Mesenchymal stem cell (in vitro differentiated cells and primary cell): ENCODE results near the gene RPL36.

Source experiments
- DNase-seq: peaks from one replicate; pipeline ENCODE4 v3.0.0-alpha.2; 2013
- H2AFZ ChIP-seq: one replicate; pipeline ENCODE4 v1.6.1; 2013; ENCODE audit warnings: low read depth, mild to moderate bottlenecking, control low read depth, inconsistent platforms, low read length, moderate library complexity
- H2AK5ac ChIP-seq: 2 replicates; pipeline ENCODE4 v1.6.1; 2013; ENCODE audit warnings: low read length, moderate library complexity, mild to moderate bottlenecking, inconsistent platforms; ENCODE audit not compliant: severe bottlenecking
- H2BK120ac ChIP-seq: one replicate; pipeline ENCODE4 v1.6.1; 2013; ENCODE audit warnings: low read depth, mild to moderate bottlenecking, inconsistent platforms, low read length, moderate library complexity
- H2BK12ac ChIP-seq, 2 experiments: one replicate each; pipeline ENCODE4 v1.6.1; 2013; ENCODE audit warnings: inconsistent platforms in 2 of 2, low read length in 2 of 2, mild to moderate bottlenecking in 2 of 2, moderate library complexity in 2 of 2, control low read depth in 1 of 2
- H2BK15ac ChIP-seq: one replicate; pipeline ENCODE4 v1.6.1; 2013; ENCODE audit warnings: mild to moderate bottlenecking, low read depth, inconsistent platforms; ENCODE audit not compliant: poor library complexity, severe bottlenecking
- H2BK5ac ChIP-seq: 2 replicates; pipeline ENCODE4 v1.6.1; 2013; ENCODE audit warnings: low read depth, mild to moderate bottlenecking, low read length, control low read depth, inconsistent platforms; ENCODE audit not compliant: poor library complexity, severe bottlenecking
- H3K14ac ChIP-seq, 2 experiments: one replicate each; pipeline ENCODE4 v1.6.1; 2013; ENCODE audit warnings: inconsistent platforms in 2 of 2, low read length in 2 of 2, control low read depth in 1 of 2, mild to moderate bottlenecking in 1 of 2, moderate library complexity in 1 of 2
- H3K18ac ChIP-seq, 2 experiments: one replicate each; pipeline ENCODE4 v1.6.1; 2013; ENCODE audit warnings: inconsistent platforms in 2 of 2, low read length in 2 of 2, control low read depth in 1 of 2, low read depth in 1 of 2, mild to moderate bottlenecking in 1 of 2
- H3K23ac ChIP-seq, 2 experiments: one replicate each; pipeline ENCODE4 v1.6.1; 2013; ENCODE audit warnings: inconsistent platforms in 2 of 2, low read length in 2 of 2, mild to moderate bottlenecking in 2 of 2, moderate library complexity in 2 of 2, control low read depth in 1 of 2
- H3K27ac ChIP-seq: 2 replicates; pipeline ENCODE4 v1.5.1; 2013; ENCODE audit warnings: mild to moderate bottlenecking, moderate library complexity, low read length, control low read depth, inconsistent platforms; ENCODE audit not compliant: poor library complexity, severe bottlenecking
- H3K27me3 ChIP-seq, 2 experiments: 2 replicates each; pipeline versions ENCODE4 v1.6.1 to v1.7.0; 2013; ENCODE audit warnings: low read length in 2 of 2, mild to moderate bottlenecking in 2 of 2, moderate library complexity in 2 of 2, control low read depth in 1 of 2, inconsistent platforms in 1 of 2; ENCODE audit not compliant: control insufficient read depth in 1 of 2, insufficient read depth in 1 of 2
- H3K36me3 ChIP-seq, 2 experiments: 2 replicates each; pipeline versions ENCODE4 v1.6.1 to v1.7.0; 2013; ENCODE audit warnings: low read length in 2 of 2, control low read depth in 1 of 2, inconsistent platforms in 1 of 2, low read depth in 1 of 2, mild to moderate bottlenecking in 1 of 2; ENCODE audit not compliant: insufficient read depth in 2 of 2, control insufficient read depth in 1 of 2
- H3K4ac ChIP-seq, 2 experiments: one replicate each; pipeline ENCODE4 v1.6.1; 2013; ENCODE audit warnings: inconsistent platforms in 2 of 2, low read length in 2 of 2, mild to moderate bottlenecking in 2 of 2, moderate library complexity in 2 of 2, control low read depth in 1 of 2, low read depth in 1 of 2
- H3K4me1 ChIP-seq: 2 replicates; pipeline ENCODE4 v1.6.1; 2013; ENCODE audit warnings: low read depth, low read length, control low read depth; ENCODE audit not compliant: control insufficient read depth, insufficient read depth
- H3K4me2 ChIP-seq: 2 replicates; pipeline ENCODE4 v1.6.1; 2013; ENCODE audit warnings: low read length, mild to moderate bottlenecking, inconsistent platforms; ENCODE audit not compliant: poor library complexity, severe bottlenecking
- H3K4me3 ChIP-seq, 2 experiments: 2 replicates each; pipeline versions ENCODE4 v1.5.1 to v1.7.0; 2013; ENCODE audit warnings: low read length in 2 of 2, mild to moderate bottlenecking in 2 of 2, control low read depth in 1 of 2, low read depth in 1 of 2; ENCODE audit not compliant: insufficient read depth in 1 of 2
- H3K79me1 ChIP-seq: replicated peaks from 2 replicates; pipeline ENCODE4 v1.6.1; 2013; ENCODE audit warnings: mild to moderate bottlenecking, control low read depth, low read length, inconsistent platforms; ENCODE audit not compliant: poor library complexity, severe bottlenecking
- H3K9ac ChIP-seq: 2 replicates; pipeline ENCODE4 v1.7.0; 2013; ENCODE audit warnings: mild to moderate bottlenecking, low read length, moderate library complexity
- H3K9me3 ChIP-seq: 2 replicates; pipeline ENCODE4 v1.7.0; 2013; ENCODE audit warnings: mild to moderate bottlenecking, low read length; ENCODE audit not compliant: control insufficient read depth
- H4K8ac ChIP-seq: one replicate; pipeline ENCODE4 v1.6.1; 2013; ENCODE audit warnings: inconsistent platforms, mild to moderate bottlenecking, low read length, moderate library complexity
- H4K91ac ChIP-seq: one replicate; pipeline ENCODE4 v1.6.1; 2013; ENCODE audit warnings: mild to moderate bottlenecking, low read length, inconsistent platforms
- WGBS: methylation state at CpG from one replicate; pipeline ENCODE4 v1.1.7; 2013; ENCODE audit warnings: mixed read lengths; 5-methylcytosine and 5-hydroxymethylcytosine counted together

RPL36 gene

GRCh38 chr19:5679289-5680083, 10.6 kb upstream of the RPL36 start:
- H2AK5ac ChIP-seq = peak overlapping the region; percentile 3
- no peak overlapping the region for H2BK120ac ChIP-seq
- H3K9ac ChIP-seq = peak overlapping the region; percentile 96
- peak overlapping the region; percentile 7 to 52 for H3K4ac ChIP-seq
- H3K18ac ChIP-seq = peak overlapping the region; percentile 56 to 76
- peaks cover 23% of the 10 kb centered on the region for H3K4me1 ChIP-seq
- H3K27ac ChIP-seq = no peak overlapping the region
- peaks cover 29% of the 10 kb centered on the region for H3K79me1 ChIP-seq
- no peak overlapping the region for H2BK15ac ChIP-seq
- peak overlapping the region; percentile 37 to 45 for H2BK12ac ChIP-seq
- peak overlapping the region; percentile 86 for H3K4me2 ChIP-seq
- peak overlapping the region in 1 of 2 experiments; percentile 90 for H3K14ac ChIP-seq
- H3K4me3 ChIP-seq = peak overlapping the region; percentile 74 to 99
- peaks cover 5 to 19% of the 10 kb centered on the region in 2 experiments for H3K36me3 ChIP-seq
- peak overlapping the region; percentile 20 for H4K91ac ChIP-seq
- no peak for DNase-seq
- H3K9me3 ChIP-seq = no peaks in the 10 kb centered on the region
- WGBS = 54% methylated on average over 26 of the region's 26 CpGs
- peak overlapping the region; percentile 67 for H4K8ac ChIP-seq
- peak overlapping the region in 1 of 2 experiments; percentile 90 for H3K23ac ChIP-seq
- peak overlapping the region; percentile 6 for H2AFZ ChIP-seq
- H2BK5ac ChIP-seq = no peak overlapping the region
- no peaks in the 10 kb centered on the region for H3K27me3 ChIP-seq

GRCh38 chr19:5680084-5680436, 10.0 kb upstream of the RPL36 start:
- H3K14ac ChIP-seq = peak overlapping the region in 1 of 2 experiments; percentile 90
- no peak overlapping the region for H2AK5ac ChIP-seq
- H3K9ac ChIP-seq = peak overlapping the region; percentile 96
- H3K79me1 ChIP-seq = peaks cover 29% of the 10 kb centered on the region
- WGBS = 2% methylated on average over 22 of the region's 23 CpGs
- no peak overlapping the region for H3K23ac ChIP-seq
- H2BK120ac ChIP-seq = no peak overlapping the region
- peak overlapping the region; percentile 7 to 52 for H3K4ac ChIP-seq
- peak overlapping the region; percentile 2 for H4K8ac ChIP-seq
- H3K4me2 ChIP-seq = peak overlapping the region; percentile 86
- peak overlapping the region; percentile 6 for H2AFZ ChIP-seq
- no peaks in the 10 kb centered on the region for H3K27me3 ChIP-seq
- H3K27ac ChIP-seq = peak overlapping the region; percentile 17
- no peak overlapping the region for H2BK5ac ChIP-seq
- peak overlapping the region; percentile 60 for H2BK15ac ChIP-seq
- H2BK12ac ChIP-seq = peak overlapping the region in 1 of 2 experiments; percentile 1
- H3K18ac ChIP-seq = peak overlapping the region; percentile 56 to 76
- H3K9me3 ChIP-seq = no peaks in the 10 kb centered on the region
- DNase-seq = no peak
- H3K4me1 ChIP-seq = peaks cover 23% of the 10 kb centered on the region
- H3K36me3 ChIP-seq = peaks cover 5 to 24% of the 10 kb centered on the region in 2 experiments
- peak overlapping the region; percentile 8 for H4K91ac ChIP-seq
- H3K4me3 ChIP-seq = peak overlapping the region; percentile 74 to 99

- Histone ChIP-seq H3K4ac (peak within 1 kb of the TSS; percentile 41 to 94), H3K36me3 (peaks cover 5 to 25% of the 10 kb centered on the region in 2 experiments), H2BK120ac (peak within 1 kb of the TSS; percentile 78), H2BK5ac (peak within 1 kb of the TSS; percentile 66), H3K79me1 (peaks cover 29% of the 10 kb centered on the region), H3K4me2 (peak within 1 kb of the TSS; percentile 87), H2BK15ac (peak within 1 kb of the TSS; percentile 60), H3K14ac (peak within 1 kb of the TSS in 1 of 2 experiments; percentile 90), H3K27me3 (no peaks in the 10 kb centered on the region), H3K4me1 (peaks cover 23% of the 10 kb centered on the region), H3K4me3 (peak within 1 kb of the TSS; percentile 74 to 99), H4K91ac (peak within 1 kb of the TSS; percentile 70), H3K27ac (peak within 1 kb of the TSS; percentile 80), H3K9me3 (no peaks in the 10 kb centered on the region), H4K8ac (peak within 1 kb of the TSS; percentile 85), H3K9ac (peak within 1 kb of the TSS; percentile 96), H2BK12ac (peak within 1 kb of the TSS; percentile 55 to 61), H2AFZ (peak within 1 kb of the TSS; percentile 29), H3K18ac (peak within 1 kb of the TSS; percentile 88 to 92), H3K23ac (peak within 1 kb of the TSS in 1 of 2 experiments; percentile 90), H2AK5ac (peak within 1 kb of the TSS; percentile 3)
- 3% methylated on average over 92 of the region's 94 CpGs for WGBS
- peak; percentile 99 for DNase-seq
Observed at GRCh38 chr19:5680437-5681368, 9.4 kb upstream of the RPL36 start, which contains the start of the genes HSD11B1L and MICOS13. TSS of gene HSD11B1L (plus strand) at chr19:5681027. CDS start at chr19:5684833, 3,806 bp downstream. TSS of gene MICOS13 (minus strand) at chr19:5680516. CDS start at chr19:5680486, 30 bp downstream.
